Common myeloid progenitor, CD34-positive (primary cell): ENCODE measurements around the gene ZAR1L.

ENCODE experiments used
- CTCF ChIA-PET: fragments of 350-600 bp; sonication (Branson Sonifier 250); formaldehyde crosslinking; loops from one replicate; lab custom pipeline; 2021; ENCODE audit warnings: antibody characterized with exemption; lab: Charles Lee
- POLR2A ChIA-PET: fragments of 350-600 bp; sonication (Branson Sonifier 250); formaldehyde crosslinking; loops from one replicate; lab custom pipeline; 2021; ENCODE audit warnings: antibody characterized with exemption; lab: Charles Lee
- DNase-seq, 3 donors: peaks; one replicate each; pipeline versions ENCODE4 v3.0.0 to v3.0.0-alpha.2; 2013
- H3K27ac ChIP-seq, 2 experiments: 1 replicate in 1 of 2; 2 replicates in 1 of 2; pipeline ENCODE4 v1.7.0; 2013; ENCODE audit warnings: inconsistent platforms in 2 of 2, low read length in 2 of 2, mild to moderate bottlenecking in 2 of 2, low read depth in 1 of 2, moderate library complexity in 1 of 2; ENCODE audit not compliant: severe bottlenecking in 2 of 2, insufficient read depth in 1 of 2, poor library complexity in 1 of 2
- H3K27me3 ChIP-seq, 5 experiments: replicated peaks in 2 of 5; 1 replicate in 3 of 5; 2 replicates in 2 of 5; pipeline versions ENCODE4 v1.6.1 to v1.7.0; 2013; ENCODE audit warnings: low read length in 4 of 5, mild to moderate bottlenecking in 2 of 5, moderate library complexity in 2 of 5, inconsistent platforms in 1 of 5; ENCODE audit not compliant: insufficient read depth in 5 of 5, control insufficient read depth in 4 of 5
- H3K36me3 ChIP-seq, 4 experiments: 1 replicate in 2 of 4; 2 replicates in 2 of 4; pipeline versions ENCODE4 v1.6.1 to v1.7.0; 2013; ENCODE audit warnings: low read length in 3 of 4, control low read depth in 1 of 4, mild to moderate bottlenecking in 1 of 4; ENCODE audit not compliant: control insufficient read depth in 4 of 4, insufficient read depth in 4 of 4
- H3K4me1 ChIP-seq, 4 experiments: 1 replicate in 3 of 4; 2 replicates in 1 of 4; pipeline versions ENCODE4 v1.6.1 to v1.7.1; 2013; ENCODE audit warnings: low read length in 3 of 4, mild to moderate bottlenecking in 3 of 4, control low read depth in 1 of 4, inconsistent platforms in 1 of 4, moderate library complexity in 1 of 4; ENCODE audit not compliant: control insufficient read depth in 4 of 4, insufficient read depth in 4 of 4; ENCODE audit errors: control extremely low read depth in 1 of 4
- H3K4me3 ChIP-seq, 7 experiments: 1 replicate in 4 of 7; 2 replicates in 3 of 7; pipeline versions ENCODE4 v1.5.1 to v1.7.0; 2013; ENCODE audit warnings: mild to moderate bottlenecking in 7 of 7, low read length in 6 of 7, moderate library complexity in 6 of 7, inconsistent platforms in 2 of 7, low read depth in 2 of 7, control low read depth in 1 of 7; ENCODE audit not compliant: insufficient read depth in 4 of 7, control insufficient read depth in 1 of 7; ENCODE audit errors: extremely low read depth in 1 of 7
- H3K9me3 ChIP-seq, 5 experiments: 1 replicate in 4 of 5; 2 replicates in 1 of 5; pipeline versions ENCODE4 v1.6.1 to v1.7.1; 2013; ENCODE audit warnings: low read length in 4 of 5, mild to moderate bottlenecking in 2 of 5, inconsistent platforms in 1 of 5, low read depth in 1 of 5, moderate library complexity in 1 of 5; ENCODE audit not compliant: control insufficient read depth in 4 of 5, insufficient read depth in 2 of 5; ENCODE audit errors: control extremely low read depth in 1 of 5
- WGBS: methylation state at CpG from one replicate; pipeline ENCODE4 v1.1.5; 2013; ENCODE audit not compliant: insufficient coverage; 5-methylcytosine and 5-hydroxymethylcytosine counted together

The ZAR1L gene

DNA sequence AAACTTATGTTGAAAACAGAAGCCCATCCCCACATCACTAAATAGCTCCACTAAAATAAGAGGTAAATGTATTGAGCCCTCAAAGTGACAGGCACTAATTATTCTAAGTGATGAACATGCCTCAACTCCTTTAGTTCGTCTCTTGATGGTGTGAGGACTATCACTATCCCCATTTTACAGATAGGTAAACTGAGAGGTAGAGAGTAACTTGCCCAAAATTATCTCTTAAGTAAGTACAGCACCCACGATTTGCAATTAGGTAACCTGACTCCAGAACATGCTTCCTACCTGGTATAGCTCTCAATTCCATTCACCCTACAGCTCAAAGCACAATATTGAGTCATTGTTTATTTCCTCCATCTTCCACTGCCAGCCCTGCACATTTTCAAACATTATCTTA lies 12.7 kb downstream of the ZAR1L start:
- Histone ChIP-seq H3K36me3 (no peaks in the 10 kb centered on the region), H3K4me1 (peaks cover 0 to 16% (median 14%) of the 10 kb centered on the region in 4 experiments), H3K9me3 (no peaks in the 10 kb centered on the region), H3K27me3 (peaks cover 0 to 2% (median 0%) of the 10 kb centered on the region in 5 experiments), H3K4me3 (no peak overlapping the region), H3K27ac (no peak overlapping the region)
- no peak for DNase-seq
- CTCF ChIA-PET, result interaction anchor here (1.7 kb wide), 1 partner anchor 10 kb away, joined by 3 read pairs; no protein-coding TSS in a partner anchor
- POLR2A ChIA-PET, result no interaction called here
- WGBS, result 100% methylated on average over 1 of the region's 2 CpGs

DNA sequence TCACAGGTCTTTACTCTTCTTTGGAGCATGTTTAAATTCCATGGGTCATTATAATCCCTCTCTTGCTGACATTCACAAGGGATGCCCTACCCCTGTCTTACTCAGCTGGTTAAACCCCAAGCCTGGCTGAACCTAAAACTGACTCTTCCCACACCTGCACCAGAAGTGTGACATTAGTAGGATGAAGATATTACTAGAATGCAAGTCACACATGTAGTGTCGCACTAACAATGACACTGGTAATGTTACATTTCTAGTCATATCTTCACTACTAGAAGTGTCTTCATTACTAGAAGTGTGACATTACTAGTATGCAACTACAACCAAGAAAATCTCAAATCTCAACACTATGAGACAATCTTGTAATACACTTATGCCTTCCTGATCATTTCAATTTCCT lies 14.2 kb downstream of the ZAR1L start:
- H3K9me3 ChIP-seq, result no peaks in the 10 kb centered on the region
- H3K4me1 ChIP-seq, result peaks cover 0 to 18% (median 14%) of the 10 kb centered on the region in 4 experiments
- ChIA-PET POLR2A (interaction anchor here (0.6 kb wide), 1 partner anchor 10 kb away, joined by 3 read pairs; no protein-coding TSS in a partner anchor), CTCF (interaction anchor here (1.6 kb wide), 1 partner anchor 15 kb away, joined by 3 read pairs; no protein-coding TSS in a partner anchor)
- no peak overlapping the region for H3K27ac ChIP-seq
- WGBS, result no CpG with 5 or more reads among the region's 1 CpG
- DNase-seq, result no peak
- H3K27me3 ChIP-seq, result peaks cover 0 to 2% (median 0%) of the 10 kb centered on the region in 5 experiments
- no peaks in the 10 kb centered on the region for H3K36me3 ChIP-seq
- H3K4me3 ChIP-seq, result no peak overlapping the region

DNA sequence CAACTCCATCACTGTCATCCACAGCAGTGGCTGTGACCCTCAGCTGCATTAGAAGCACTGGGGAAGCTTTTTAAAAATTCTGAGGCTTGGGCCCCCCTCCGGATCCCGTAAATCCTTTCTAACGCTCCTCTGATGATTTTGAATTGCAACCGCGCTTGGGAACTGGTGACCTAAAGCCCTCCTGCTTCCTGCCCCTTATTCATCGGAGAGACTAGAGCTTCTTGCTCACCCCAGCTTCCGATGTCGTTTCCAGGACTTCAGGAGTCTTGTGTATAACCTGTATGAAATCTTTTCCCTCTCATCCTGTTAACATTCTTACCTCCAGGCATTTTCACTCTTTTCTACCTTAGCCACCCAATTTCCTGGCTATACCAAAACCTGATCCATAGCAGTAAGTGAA lies 14.8 kb downstream of the ZAR1L start:
- H3K27ac ChIP-seq, result no peak overlapping the region
- WGBS, result 12% methylated on average over 8 of the region's 8 CpGs
- POLR2A ChIA-PET, result interaction anchor here (0.6 kb wide), 1 partner anchor 10 kb away, joined by 3 read pairs; no protein-coding TSS in a partner anchor

DNA sequence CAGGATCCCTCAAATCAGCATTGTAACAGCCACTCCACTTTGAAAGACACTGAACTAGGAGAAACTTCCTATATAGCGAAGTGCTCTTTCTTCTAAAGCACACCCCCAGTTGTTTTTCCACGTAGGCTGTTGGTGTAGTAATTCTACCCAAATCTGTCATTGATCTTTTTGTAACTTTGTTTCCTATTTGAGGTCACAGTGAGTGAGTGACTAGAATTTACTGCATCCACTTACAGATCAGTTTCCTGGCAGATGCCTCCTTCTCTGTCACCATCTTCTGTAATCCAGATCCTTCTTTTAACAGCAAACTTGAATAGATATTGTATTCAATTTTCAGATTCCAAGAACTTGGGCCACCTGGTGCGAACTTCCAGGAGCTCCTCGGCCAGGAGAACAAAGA lies 15.3 kb downstream of the ZAR1L start:
- DNase-seq, result peak in 2 of 3 donors; percentile 23 to 50
- Histone ChIP-seq H3K27me3 (peaks cover 0 to 2% (median 0%) of the 10 kb centered on the region in 5 experiments), H3K4me1 (peaks cover 0 to 18% (median 14%) of the 10 kb centered on the region in 4 experiments), H3K27ac (no peak overlapping the region), H3K9me3 (no peaks in the 10 kb centered on the region), H3K36me3 (peaks cover 0 to 10% (median 3%) of the 10 kb centered on the region in 4 experiments), H3K4me3 (peak overlapping the region in 1 of 7 experiments; percentile 25)
- CTCF ChIA-PET, result interaction anchor here (1.1 to 1.6 kb wide), 2 partner anchors 16 to 54 kb away, joined by 3 to 5 read pairs; no protein-coding TSS in a partner anchor
- POLR2A ChIA-PET, result no interaction called here
- 76% methylated on average over 3 of the region's 4 CpGs for WGBS

More for the DNA sequence above, 14.8 kb downstream of the ZAR1L start:
- CTCF ChIA-PET, result interaction anchor here (1.1 to 1.6 kb wide), 2 partner anchors 16 to 54 kb away, joined by 3 to 5 read pairs; no protein-coding TSS in a partner anchor
- H3K27me3 ChIP-seq, result peaks cover 0 to 2% (median 0%) of the 10 kb centered on the region in 5 experiments
- H3K4me3 ChIP-seq, result peak overlapping the region in 1 of 7 experiments; percentile 25
- no peaks in the 10 kb centered on the region for H3K9me3 ChIP-seq
- peaks cover 0 to 18% (median 14%) of the 10 kb centered on the region in 4 experiments for H3K4me1 ChIP-seq
- peaks cover 0 to 4% (median under 1%) of the 10 kb centered on the region in 4 experiments for H3K36me3 ChIP-seq
- peak in 2 of 3 donors; percentile 48 to 54 for DNase-seq

DNA sequence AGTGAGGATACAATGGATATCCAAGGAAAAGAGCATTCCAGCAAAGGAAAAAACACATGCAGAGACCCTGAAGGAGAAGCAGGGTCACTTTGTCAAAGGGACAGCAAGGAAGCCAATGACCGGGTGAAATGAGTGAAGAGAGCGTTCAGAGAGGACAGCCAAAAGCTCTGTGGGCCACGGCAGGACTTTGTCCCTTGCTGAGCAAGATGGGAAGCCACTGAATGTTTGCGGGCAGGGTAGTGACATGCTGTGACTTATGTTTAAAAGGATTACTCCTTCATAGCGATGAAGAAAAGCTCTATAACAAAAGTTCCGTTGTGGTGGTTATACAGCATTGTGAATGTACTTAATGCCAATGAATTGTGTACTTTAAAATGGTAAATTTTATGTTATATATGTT lies 16.5 kb downstream of the ZAR1L start:
- Histone ChIP-seq H3K27me3 (peaks cover 0 to 2% (median 0%) of the 10 kb centered on the region in 5 experiments), H3K9me3 (no peaks in the 10 kb centered on the region), H3K4me3 (no peak overlapping the region), H3K4me1 (peaks cover 0 to 18% (median 14%) of the 10 kb centered on the region in 4 experiments), H3K27ac (no peak overlapping the region), H3K36me3 (peaks cover 0 to 20% (median 3%) of the 10 kb centered on the region in 4 experiments)
- POLR2A ChIA-PET, result no interaction called here
- no peak for DNase-seq
- 99% methylated on average over 6 of the region's 6 CpGs for WGBS
- CTCF ChIA-PET, result no interaction called here

DNA sequence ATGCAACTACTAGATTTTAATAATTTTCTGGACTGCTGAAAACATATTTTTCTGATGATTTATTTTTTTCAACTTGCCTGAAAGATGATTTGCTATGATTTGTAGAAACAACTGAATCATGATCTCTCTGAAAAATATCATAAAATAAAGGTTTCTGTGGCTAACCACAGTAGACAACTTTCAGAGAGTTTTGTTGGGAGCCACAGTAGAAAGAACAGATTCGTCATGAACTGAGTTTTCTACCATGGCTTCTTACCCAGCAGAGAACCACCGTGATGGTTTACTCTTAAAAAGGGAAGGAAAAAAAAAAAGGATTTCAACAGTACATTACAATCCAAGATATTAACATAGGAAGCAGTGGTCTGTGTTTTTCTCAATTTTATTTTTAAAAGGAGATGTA lies 18.0 kb downstream of the ZAR1L start:
- no peaks in the 10 kb centered on the region for H3K9me3 ChIP-seq
- H3K36me3 ChIP-seq, result peaks cover 0 to 20% (median 3%) of the 10 kb centered on the region in 4 experiments
- WGBS, result no CpG with 5 or more reads among the region's 2 CpGs
- no peak overlapping the region for H3K27ac ChIP-seq
- H3K4me1 ChIP-seq, result peaks cover 0 to 18% (median 14%) of the 10 kb centered on the region in 4 experiments
- no peak overlapping the region for H3K4me3 ChIP-seq
- POLR2A ChIA-PET, result no interaction called here
- CTCF ChIA-PET, result no interaction called here
- DNase-seq, result peak in 2 of 3 donors; percentile 61
- no peaks in the 10 kb centered on the region for H3K27me3 ChIP-seq

GRCh38 chr13:32285633-32285965 lies 29.6 kb downstream of the ZAR1L start:
- Histone ChIP-seq H3K27ac (no peak overlapping the region), H3K4me3 (no peak overlapping the region), H3K9me3 (no peaks in the 10 kb centered on the region), H3K4me1 (no peaks in the 10 kb centered on the region), H3K27me3 (no peaks in the 10 kb centered on the region), H3K36me3 (peaks cover 0 to 24% (median 7%) of the 10 kb centered on the region in 4 experiments)
- ChIA-PET CTCF (no interaction called here), POLR2A (no interaction called here)
- DNase-seq, result no peak
- WGBS, result 91% methylated on average over 4 of the region's 4 CpGs
